ENCODE data around the gene PACSIN2.

The PACSIN2 gene

DNA sequence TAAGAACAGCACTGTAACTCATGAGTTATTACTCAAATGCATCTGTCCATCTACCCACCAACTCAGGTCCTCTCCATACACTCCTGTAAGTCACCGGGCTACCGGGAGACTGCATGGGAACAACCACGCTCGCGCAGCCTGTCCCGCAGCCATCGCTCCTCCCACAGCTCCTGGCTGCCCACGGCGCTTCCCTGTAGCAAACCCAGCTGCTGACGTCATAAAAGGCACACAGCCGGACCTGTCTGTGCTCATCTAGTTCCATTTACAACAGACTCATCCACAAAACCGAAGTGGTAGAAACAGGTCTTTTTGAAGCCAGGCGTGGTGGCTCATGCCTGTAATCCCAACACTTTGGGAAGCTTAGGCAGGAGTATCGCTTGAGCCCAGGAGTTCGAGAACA is 23.4 kb upstream of the PACSIN2 start:
- H3K27me3 ChIP-seq (ENCODE audit: control insufficient read depth, insufficient read depth, low read length) = no peaks in the 10 kb centered on the region
- H3K79me2 ChIP-seq = no peaks in the 10 kb centered on the region
- no peak overlapping the region for H3K27ac ChIP-seq
- H3K36me3 ChIP-seq (ENCODE audit: control insufficient read depth, insufficient read depth, low read length) = no peaks in the 10 kb centered on the region
- no peak overlapping the region for H3K4me2 ChIP-seq (ENCODE audit: low read length)
- TF ChIP-seq, protein P1, sequence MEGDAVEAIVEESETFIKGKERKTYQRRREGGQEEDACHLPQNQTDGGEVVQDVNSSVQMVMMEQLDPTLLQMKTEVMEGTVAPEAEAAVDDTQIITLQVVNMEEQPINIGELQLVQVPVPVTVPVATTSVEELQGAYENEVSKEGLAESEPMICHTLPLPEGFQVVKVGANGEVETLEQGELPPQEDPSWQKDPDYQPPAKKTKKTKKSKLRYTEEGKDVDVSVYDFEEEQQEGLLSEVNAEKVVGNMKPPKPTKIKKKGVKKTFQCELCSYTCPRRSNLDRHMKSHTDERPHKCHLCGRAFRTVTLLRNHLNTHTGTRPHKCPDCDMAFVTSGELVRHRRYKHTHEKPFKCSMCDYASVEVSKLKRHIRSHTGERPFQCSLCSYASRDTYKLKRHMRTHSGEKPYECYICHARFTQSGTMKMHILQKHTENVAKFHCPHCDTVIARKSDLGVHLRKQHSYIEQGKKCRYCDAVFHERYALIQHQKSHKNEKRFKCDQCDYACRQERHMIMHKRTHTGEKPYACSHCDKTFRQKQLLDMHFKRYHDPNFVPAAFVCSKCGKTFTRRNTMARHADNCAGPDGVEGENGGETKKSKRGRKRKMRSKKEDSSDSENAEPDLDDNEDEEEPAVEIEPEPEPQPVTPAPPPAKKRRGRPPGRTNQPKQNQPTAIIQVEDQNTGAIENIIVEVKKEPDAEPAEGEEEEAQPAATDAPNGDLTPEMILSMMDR (IDR thresholded peaks at IDR 0.05) = no peak
- H3K9ac ChIP-seq = no peak overlapping the region
- H3K9me3 ChIP-seq (ENCODE audit: control insufficient read depth, low read length) = no peaks in the 10 kb centered on the region
- H2AFZ ChIP-seq = no peak overlapping the region
- H3K4me1 ChIP-seq = no peaks in the 10 kb centered on the region
- H3K4me3 ChIP-seq (ENCODE audit: low read depth, low read length) = no peak overlapping the region

DNA sequence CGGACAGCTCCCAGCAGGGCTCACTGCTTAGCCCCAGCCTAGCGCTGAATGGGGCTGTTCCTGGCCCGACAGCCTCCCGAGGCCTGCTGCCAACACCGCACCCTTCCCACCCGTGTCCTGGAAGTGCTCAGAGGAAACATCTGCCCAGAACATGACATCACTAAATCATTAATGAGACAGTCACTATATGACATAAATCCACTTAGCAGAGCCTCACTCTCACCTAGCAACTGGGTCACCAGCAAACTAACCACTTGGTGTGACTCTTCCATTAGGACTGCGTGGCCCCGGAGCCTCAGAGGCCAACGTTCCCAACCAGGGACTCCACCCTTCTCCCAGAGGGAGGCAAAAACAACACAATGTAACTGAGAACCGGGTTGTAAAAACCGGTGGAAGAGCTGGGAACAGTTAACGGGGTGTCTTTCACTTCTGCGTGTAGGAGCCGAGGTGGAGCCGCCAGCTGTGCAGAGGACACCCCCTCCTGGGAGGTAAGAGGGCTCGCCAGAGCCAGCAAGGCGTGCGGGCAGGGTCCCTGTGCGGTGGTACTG is 21.4 kb upstream of the PACSIN2 start:
- no peak overlapping the region for H3K27ac ChIP-seq

DNA sequence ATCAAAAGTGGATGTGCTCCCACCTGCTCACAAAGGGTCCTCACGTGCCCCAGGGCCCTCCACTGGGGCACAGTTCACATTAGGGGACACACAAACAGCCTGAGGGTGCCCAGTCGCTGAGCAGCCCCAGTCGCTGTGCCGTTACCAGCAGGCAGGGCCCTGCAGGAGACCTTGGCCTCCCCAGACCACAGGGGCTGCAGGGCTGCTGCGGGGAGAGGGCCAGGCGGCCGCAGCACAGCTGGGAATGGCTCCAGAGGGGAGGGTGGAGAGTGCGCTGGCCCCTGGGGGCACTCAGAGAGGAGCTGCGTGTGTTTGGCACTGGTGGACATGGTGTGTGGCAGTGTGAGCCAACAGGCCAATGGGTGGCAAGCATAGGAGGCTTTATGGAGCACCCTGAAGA is 20.3 kb upstream of the PACSIN2 start:
- no peaks in the 10 kb centered on the region for H3K9me3 ChIP-seq (ENCODE audit: control insufficient read depth, low read length)
- no peak overlapping the region for H3K27ac ChIP-seq
- TF ChIP-seq, protein P1 (IDR thresholded peaks at IDR 0.05) = no peak
- H3K4me1 ChIP-seq = no peaks in the 10 kb centered on the region
- no peak overlapping the region for H3K9ac ChIP-seq
- H2AFZ ChIP-seq = no peak overlapping the region
- H3K79me2 ChIP-seq = no peaks in the 10 kb centered on the region
- no peak overlapping the region for H3K4me3 ChIP-seq (ENCODE audit: low read depth, low read length)
- H3K4me2 ChIP-seq (ENCODE audit: low read length) = no peak overlapping the region
- no peaks in the 10 kb centered on the region for H3K36me3 ChIP-seq (ENCODE audit: control insufficient read depth, insufficient read depth, low read length)
- no peaks in the 10 kb centered on the region for H3K27me3 ChIP-seq (ENCODE audit: control insufficient read depth, insufficient read depth, low read length)

More for the DNA sequence above, 21.4 kb upstream of the PACSIN2 start:
- Histone ChIP-seq H3K9ac (no peak overlapping the region), H2AFZ (no peak overlapping the region), H3K4me1 (no peaks in the 10 kb centered on the region), H3K36me3 (ENCODE audit: control insufficient read depth, insufficient read depth, low read length) (no peaks in the 10 kb centered on the region), H3K4me2 (ENCODE audit: low read length) (no peak overlapping the region), H3K27me3 (ENCODE audit: control insufficient read depth, insufficient read depth, low read length) (no peaks in the 10 kb centered on the region), H3K4me3 (ENCODE audit: low read depth, low read length) (no peak overlapping the region), H3K9me3 (ENCODE audit: control insufficient read depth, low read length) (no peaks in the 10 kb centered on the region), H3K79me2 (no peaks in the 10 kb centered on the region)
- TF ChIP-seq, protein P1 (IDR thresholded peaks at IDR 0.05) = no peak

DNA sequence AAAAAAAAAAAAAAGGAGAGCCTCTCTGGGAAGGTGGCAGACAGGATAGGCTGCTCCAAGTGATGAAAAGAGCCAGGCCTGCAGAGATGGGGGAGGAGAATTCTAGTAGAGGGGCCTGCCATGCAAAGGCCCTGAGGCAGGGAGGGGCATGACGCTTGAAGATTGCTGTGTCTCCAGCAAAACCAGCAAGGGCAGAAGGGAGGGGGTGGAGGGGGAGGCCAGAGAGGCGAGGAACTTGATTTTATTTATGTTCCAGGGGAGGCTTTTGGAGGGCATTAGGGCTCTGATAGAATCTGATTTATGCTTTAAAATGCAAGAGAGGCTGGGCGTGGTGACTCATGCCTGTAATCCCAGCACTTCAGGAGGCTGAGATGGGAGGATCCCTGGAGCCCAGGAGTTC is 16.7 kb upstream of the PACSIN2 start:
- no peak overlapping the region for H3K9ac ChIP-seq
- no peak overlapping the region for H3K27ac ChIP-seq
- H3K79me2 ChIP-seq = no peaks in the 10 kb centered on the region
- H3K4me1 ChIP-seq = no peaks in the 10 kb centered on the region
- no peaks in the 10 kb centered on the region for H3K9me3 ChIP-seq (ENCODE audit: control insufficient read depth, low read length)
- no peak overlapping the region for H3K4me3 ChIP-seq (ENCODE audit: low read depth, low read length)
- H3K27me3 ChIP-seq (ENCODE audit: control insufficient read depth, insufficient read depth, low read length) = no peaks in the 10 kb centered on the region
- no peak overlapping the region for H2AFZ ChIP-seq
- H3K4me2 ChIP-seq (ENCODE audit: low read length) = no peak overlapping the region
- TF ChIP-seq, protein P1 (IDR thresholded peaks at IDR 0.05) = no peak
- H3K36me3 ChIP-seq (ENCODE audit: control insufficient read depth, insufficient read depth, low read length) = no peaks in the 10 kb centered on the region

DNA sequence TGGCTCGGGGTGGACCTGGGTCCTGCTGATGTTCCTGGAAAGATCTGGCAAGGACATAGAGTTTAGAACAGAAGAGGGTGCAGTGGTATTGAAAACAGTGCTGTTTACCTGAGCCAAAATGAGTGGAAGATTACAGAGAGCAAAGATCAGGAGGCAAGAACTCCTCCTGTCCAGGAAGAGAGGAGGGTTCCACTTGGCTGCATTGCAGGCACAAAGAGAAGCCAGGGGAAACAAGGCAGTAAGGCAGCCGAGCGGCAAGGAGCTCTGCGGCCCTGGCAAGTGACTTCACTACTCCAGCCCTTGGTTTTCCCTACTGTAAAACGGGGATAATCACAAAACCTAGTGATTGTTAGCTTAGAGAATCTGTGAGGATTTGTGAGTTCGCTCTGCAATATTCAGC is 3.7 kb upstream of the PACSIN2 start:
- Histone ChIP-seq H3K4me2 (ENCODE audit: low read length) (peak overlapping the region; percentile 44), H3K36me3 (ENCODE audit: control insufficient read depth, insufficient read depth, low read length) (no peaks in the 10 kb centered on the region), H3K9ac (no peak overlapping the region), H3K27ac (no peak overlapping the region), H2AFZ (peak overlapping the region; percentile 53), H3K4me1 (no peaks in the 10 kb centered on the region), H3K79me2 (no peaks in the 10 kb centered on the region), H3K9me3 (ENCODE audit: control insufficient read depth, low read length) (no peaks in the 10 kb centered on the region), H3K27me3 (ENCODE audit: control insufficient read depth, insufficient read depth, low read length) (no peaks in the 10 kb centered on the region), H3K4me3 (ENCODE audit: low read depth, low read length) (no peak overlapping the region)
- TF ChIP-seq, protein P1 (IDR thresholded peaks at IDR 0.05) = no peak

Measured in parathyroid adenoma (tissue), 2 donors.